GM12872 (cell line): ENCODE data around the gene SNAP47.

Experiments
- CTCF ChIP-seq: IDR thresholded peaks from 3 replicates; pipeline ENCODE4 v1.5.1; 2011; ENCODE audit warnings: low read depth, mild to moderate bottlenecking, low read length, moderate library complexity; ENCODE audit not compliant: insufficient read depth

Gene SNAP47

GRCh38 chr1:227773558-227773957, 38.3 kb downstream of the SNAP47 start:
- TF ChIP-seq CTCF = no peak

GRCh38 chr1:227774051-227774731, 39.0 kb downstream of the SNAP47 start:
- no peak for TF ChIP-seq CTCF

GRCh38 chr1:227774821-227775661, 39.8 kb downstream of the SNAP47 start:
- TF ChIP-seq CTCF = no peak

- no peak for TF ChIP-seq CTCF
Measured at GRCh38 chr1:227775841-227776240, 40.6 kb downstream of the SNAP47 start.

GRCh38 chr1:227776331-227776771, 41.1 kb downstream of the SNAP47 start:
- TF ChIP-seq CTCF = no peak

GRCh38 chr1:227777156-227777555, 41.9 kb downstream of the SNAP47 start:
- TF ChIP-seq CTCF = no peak

- TF ChIP-seq CTCF = no peak
Measured at GRCh38 chr1:227777646-227778045, 42.4 kb downstream of the SNAP47 start.
